ENCODE results near the gene METTL2B.
"Not testable (repeated sequence)": the region's sequence is repeated elsewhere in the genome, so short reads cannot be mapped to it uniquely, and the experiment has no call there.

Gene METTL2B

GRCh38 chr7:128453836-128454804 is 22.4 kb upstream of the METTL2B start:
- H3K4me3 ChIP-seq (ENCODE audit: low read length): no peak overlapping the region
- no peak for DNase-seq (ENCODE audit: low read depth, low spot score)

DNA sequence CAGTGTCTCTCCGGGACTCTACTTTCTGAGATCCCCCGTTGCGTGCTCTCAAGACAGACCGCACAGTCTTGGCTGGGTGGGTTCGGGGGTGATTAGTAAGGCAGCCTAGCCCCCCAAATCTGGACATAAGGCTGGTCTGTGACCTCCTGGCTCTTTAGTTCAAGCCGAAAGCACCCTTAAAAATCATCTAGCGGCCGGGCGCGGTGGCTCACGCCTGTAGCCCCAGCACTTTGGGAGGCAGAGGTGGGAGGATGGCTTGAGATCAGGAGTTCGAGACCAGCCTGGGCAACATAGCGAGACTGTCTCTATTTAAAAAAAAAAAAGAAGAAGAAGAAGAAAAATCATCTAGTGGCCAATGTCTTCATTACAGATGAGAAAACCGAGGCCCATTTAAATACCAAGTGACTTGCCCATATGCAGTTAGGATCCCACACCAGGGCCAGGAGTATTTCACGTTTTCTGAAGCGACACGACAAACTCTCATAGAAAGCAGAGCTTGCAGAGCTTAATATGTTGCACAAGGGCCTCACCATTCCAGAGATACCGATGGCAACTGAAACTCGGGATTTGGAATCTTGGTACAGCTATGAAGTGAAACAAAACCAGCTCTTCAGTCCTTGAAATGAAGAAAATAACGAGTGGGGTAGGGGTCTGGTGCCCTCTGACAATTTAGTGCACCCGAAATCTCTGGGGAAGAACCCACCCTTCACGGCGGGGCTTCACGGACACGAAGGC is 21.6 kb upstream of the METTL2B start:
- peak overlapping the region; percentile 98 for H3K4me3 ChIP-seq (ENCODE audit: low read length)
- DNase-seq (ENCODE audit: low read depth, low spot score): peak; percentile 48

GRCh38 chr7:128455543-128456254 is 20.8 kb upstream of the METTL2B start, which contains the start of gene HILPDA:
Gene HILPDA (plus strand): TSS chr7:128455878. CDS start chr7:128457269, 1,391 bp downstream.
- H3K4me3 ChIP-seq (ENCODE audit: low read length): peak within 1 kb of the TSS; percentile 98
- peak; percentile 86 for DNase-seq (ENCODE audit: low read depth, low spot score)

DNA sequence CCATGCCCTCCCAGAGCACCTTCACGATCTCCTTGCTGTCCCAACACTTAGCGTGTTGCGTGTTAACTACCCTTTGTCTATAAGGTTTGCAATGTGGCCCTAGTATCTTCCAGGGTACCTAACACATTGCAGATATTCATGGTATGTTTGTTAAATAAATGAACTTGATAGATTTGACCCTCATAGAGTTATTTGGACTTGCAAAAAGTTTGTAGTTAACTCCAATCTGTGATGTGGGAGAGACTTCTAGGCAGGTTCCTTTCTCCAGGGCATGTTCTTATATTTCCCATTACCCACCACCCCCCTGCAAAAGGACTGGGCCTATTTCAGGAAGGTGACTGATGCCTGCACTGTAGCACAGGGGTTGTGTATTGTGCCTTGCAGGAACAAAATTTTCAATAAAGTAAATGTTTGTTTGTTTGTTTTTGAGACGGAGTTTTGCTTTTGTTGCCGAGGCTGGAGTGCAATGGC is 20.3 kb upstream of the METTL2B start:
- peak overlapping the region; percentile 98 for H3K4me3 ChIP-seq (ENCODE audit: low read length)
- DNase-seq (ENCODE audit: low read depth, low spot score): no peak

- peak overlapping the region; percentile 98; the same call in 1 of the 2 replicates for H3K4me3 ChIP-seq (ENCODE audit: low read length)
- DNase-seq (ENCODE audit: low read depth, low spot score): not testable (repeated sequence)
Measured at GRCh38 chr7:128457385-128457784, 19.2 kb upstream of the METTL2B start.

GRCh38 chr7:128458956-128459355 is 17.6 kb upstream of the METTL2B start:
- peak; percentile 54 for DNase-seq (ENCODE audit: low read depth, low spot score)
- H3K4me3 ChIP-seq (ENCODE audit: low read length): no peak overlapping the region

GRCh38 chr7:128459394-128459878 is 17.1 kb upstream of the METTL2B start:
- no peak overlapping the region for H3K4me3 ChIP-seq (ENCODE audit: low read length)
- peak; percentile 78 for DNase-seq (ENCODE audit: low read depth, low spot score)

- H3K4me3 ChIP-seq (ENCODE audit: low read length): no peak overlapping the region
- DNase-seq (ENCODE audit: low read depth, low spot score): no peak
Measured at GRCh38 chr7:128462460-128462859, 14.1 kb upstream of the METTL2B start.

- DNase-seq (ENCODE audit: low read depth, low spot score); H3K4me3 ChIP-seq (ENCODE audit: low read length): not testable (repeated sequence)
Measured at GRCh38 chr7:128463345-128463744, 13.2 kb upstream of the METTL2B start.

DNA sequence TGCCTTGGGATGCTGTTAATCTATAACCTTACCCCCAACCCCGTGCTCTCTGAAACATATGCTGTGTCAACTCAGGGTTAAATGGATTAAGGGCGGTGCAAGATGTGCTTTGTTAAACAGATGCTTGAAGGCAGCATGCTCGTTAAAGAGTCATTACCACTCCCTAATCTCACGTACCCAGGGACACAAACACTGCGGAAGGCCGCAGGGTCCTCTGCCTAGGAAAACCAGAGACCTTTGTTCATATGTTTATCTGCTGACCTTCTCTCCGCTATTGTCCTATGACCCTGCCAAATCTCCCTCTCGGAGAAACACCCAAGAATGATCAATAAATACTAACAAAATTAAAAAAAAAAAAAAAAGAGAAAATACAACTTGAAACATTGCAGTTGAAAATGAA is 12.6 kb upstream of the METTL2B start:
- H3K4me3 ChIP-seq (ENCODE audit: low read length); DNase-seq (ENCODE audit: low read depth, low spot score): not testable (repeated sequence)

DNA sequence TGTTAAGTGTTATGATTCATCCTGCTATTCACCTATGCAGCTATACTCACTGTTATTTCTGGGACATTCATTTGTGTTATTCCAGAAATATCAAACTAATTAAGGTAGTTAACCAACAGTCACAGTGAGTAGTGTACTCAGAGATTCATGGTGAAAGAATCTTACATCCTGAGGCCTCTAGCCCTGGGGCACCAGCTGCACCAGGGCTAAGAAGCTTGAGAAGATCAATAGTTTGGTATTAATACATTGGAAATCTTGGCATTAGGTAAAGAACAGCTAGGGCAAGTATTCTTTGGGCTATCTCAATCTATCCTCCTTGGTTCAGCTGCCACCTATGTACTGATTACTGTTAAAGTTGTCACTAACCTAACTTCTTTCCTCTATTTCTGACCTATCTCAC is 9.7 kb upstream of the METTL2B start:
- H3K4me3 ChIP-seq (ENCODE audit: low read length); DNase-seq (ENCODE audit: low read depth, low spot score): not testable (repeated sequence)

DNA sequence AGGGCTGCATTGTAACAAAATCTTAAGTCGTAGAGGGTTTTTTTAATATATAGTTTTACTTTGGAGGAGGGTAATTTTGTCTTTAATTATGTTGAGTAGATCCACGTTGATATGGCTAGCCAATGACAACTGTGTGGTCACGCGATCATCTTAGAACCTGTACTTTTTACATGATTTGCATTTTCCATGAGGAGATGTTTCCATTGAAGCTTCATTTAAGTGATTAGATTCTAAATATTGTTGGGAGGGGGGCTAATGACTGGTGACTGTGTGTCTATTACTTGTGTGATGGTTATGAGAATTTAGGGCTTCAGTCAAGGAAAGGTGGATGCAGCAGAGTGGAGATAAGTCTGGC is 765 bp downstream of the METTL2B start:
- peak overlapping the region; percentile 79 for H3K4me3 ChIP-seq (ENCODE audit: low read length)
- DNase-seq (ENCODE audit: low read depth, low spot score): not testable (repeated sequence)

DNA sequence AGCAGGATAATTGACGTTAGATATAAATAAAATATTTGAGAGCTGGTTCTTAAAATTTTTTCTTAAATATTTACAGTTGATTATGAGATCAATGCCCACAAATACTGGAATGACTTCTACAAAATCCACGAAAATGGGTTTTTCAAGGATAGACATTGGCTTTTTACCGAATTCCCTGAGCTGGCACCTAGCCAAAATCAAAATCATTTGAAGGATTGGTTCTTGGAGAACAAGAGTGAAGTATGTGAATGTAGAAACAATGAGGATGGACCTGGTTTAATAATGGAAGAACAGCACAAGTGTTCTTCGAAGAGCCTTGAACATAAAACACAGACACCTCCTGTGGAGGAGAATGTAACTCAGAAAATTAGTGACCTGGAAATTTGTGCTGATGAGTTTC is 2.5 kb downstream of the METTL2B start:
- H3K4me3 ChIP-seq (ENCODE audit: low read length); DNase-seq (ENCODE audit: low read depth, low spot score): not testable (repeated sequence)

DNA sequence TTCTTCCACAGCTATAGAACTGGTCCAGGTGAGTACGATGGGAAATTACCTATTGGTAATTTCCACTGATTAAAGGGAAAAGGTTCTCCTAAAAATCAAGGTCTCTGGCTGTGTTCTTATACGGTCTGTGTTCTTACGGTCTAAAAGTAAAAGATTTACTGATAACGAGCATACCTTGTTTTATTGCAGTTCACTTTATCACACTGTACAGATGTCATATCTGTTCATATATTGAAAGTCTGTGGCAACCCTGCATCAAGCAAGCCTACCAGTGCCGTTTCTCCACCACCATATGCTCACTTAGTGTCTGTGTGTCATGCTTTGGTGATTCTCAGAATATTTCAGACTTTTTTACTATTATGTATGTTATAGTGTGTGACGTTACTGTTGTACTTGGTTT is 11.6 kb downstream of the METTL2B start:
- not testable (repeated sequence) for DNase-seq (ENCODE audit: low read depth, low spot score); H3K4me3 ChIP-seq (ENCODE audit: low read length)

- no peak overlapping the region for H3K4me3 ChIP-seq (ENCODE audit: low read length)
- DNase-seq (ENCODE audit: low read depth, low spot score): no peak
Measured at GRCh38 chr7:128497405-128497804, 20.9 kb downstream of the METTL2B start.

GRCh38 chr7:128505416-128505815 is 28.9 kb downstream of the METTL2B start:
- not testable (repeated sequence) for H3K4me3 ChIP-seq (ENCODE audit: low read length); DNase-seq (ENCODE audit: low read depth, low spot score)

DNA sequence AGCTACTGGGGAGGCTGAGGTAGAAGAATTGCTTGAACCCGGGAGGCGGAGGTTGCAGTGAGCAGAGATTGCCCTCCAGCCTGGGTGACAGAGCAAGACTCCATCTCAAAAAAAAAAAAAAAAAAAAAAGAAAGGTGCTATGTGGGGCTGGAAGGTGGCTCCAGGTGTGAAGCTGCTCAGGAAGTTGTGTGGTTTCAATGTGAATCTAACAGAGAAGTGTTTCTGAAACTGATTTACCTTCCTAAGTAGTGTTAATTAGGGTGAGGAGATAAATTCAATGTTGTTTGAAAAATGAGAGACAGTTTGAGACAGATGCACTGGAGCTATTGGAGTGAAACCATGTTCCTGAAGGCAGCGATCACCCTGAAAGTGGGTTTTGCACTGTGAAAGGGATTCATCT is 30.3 kb downstream of the METTL2B start:
- H3K4me3 ChIP-seq (ENCODE audit: low read length); DNase-seq (ENCODE audit: low read depth, low spot score): not testable (repeated sequence)

DNA sequence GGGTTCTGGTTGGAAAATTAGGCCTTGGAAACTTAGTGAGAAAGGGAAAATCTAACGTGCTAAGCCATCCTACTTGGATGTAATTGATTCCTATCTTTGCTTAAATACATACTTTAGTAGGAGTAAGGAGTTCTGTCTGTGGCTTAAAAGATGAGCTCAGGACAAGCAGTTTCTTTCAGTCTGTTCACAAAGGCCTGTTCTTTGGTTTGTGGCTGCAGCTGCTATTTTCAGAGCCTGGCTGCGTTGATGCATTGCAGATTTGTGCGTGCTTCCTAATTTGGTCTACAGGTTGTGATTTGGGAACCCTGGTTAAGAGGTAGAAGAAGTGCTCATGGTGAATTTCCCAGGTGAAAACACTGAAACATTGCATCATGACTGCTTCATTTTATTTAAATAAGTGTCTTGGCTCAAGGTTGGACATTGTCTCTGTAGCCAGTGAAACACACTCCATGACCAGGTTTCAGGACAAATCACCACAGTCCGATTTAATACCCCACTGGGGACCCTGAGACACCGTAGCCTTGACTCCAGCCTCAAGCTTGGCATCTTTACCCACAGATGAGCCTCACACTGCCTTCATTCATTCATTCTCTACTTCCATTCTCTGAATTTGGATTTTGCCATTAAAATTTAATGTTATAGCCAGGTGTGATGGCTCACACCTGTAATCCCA is 30.9 kb downstream of the METTL2B start:
- DNase-seq (ENCODE audit: low read depth, low spot score); H3K4me3 ChIP-seq (ENCODE audit: low read length): not testable (repeated sequence)

DNA sequence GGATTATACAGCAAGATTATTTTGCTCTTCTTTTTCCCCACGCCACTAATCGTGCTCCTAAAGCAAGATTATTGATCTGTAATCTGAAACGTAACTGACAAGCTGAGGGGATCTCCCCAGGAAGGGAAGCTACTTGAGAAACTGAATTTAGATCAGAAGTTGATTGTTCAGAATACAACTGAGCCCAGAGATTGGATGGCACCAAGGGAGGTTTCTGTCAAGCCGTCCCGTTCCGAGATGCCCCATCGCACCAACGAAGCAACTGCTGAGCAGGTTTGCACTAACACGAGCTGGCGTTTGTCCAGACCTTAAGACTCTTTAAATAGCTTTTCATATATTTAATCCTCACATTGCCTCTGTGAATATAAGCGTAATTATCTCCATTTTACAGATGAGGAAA is 35.1 kb downstream of the METTL2B start:
- DNase-seq (ENCODE audit: low read depth, low spot score); H3K4me3 ChIP-seq (ENCODE audit: low read length): not testable (repeated sequence)
